K562 (cell line): ENCODE results near the gene ERC2. TPM values are rescaled to one million over a fixed set of nuclear protein-coding genes. Genes with fewer than 3 reads are reported as not detected.

Experiments used
- ATAC-seq: fragments of 200-7000 bp; cut with Tn5 transposase; 3 replicates; pipeline ENCODE4 v1.9.1; 2020; ENCODE audit warnings: moderate library complexity
- BruUV-seq: library from RNA; stranded (reverse); fragments of 400-500 nt; replicated peaks from 2 replicates; lab custom pipeline; 2021; lab: Mats Ljungman, UMichigan
- CTCF ChIA-PET: fragments of 300-600 bp; formaldehyde crosslinking; extraction: SDS; loops from one replicate; lab custom pipeline; 2021; ENCODE audit warnings: low intra/inter-chr PET ratio; lab: Yijun Ruan, JAX
- POLR2A ChIA-PET: fragments of 300-600, 350-650 bp; sonication (Branson Sonifier 250); formaldehyde crosslinking; extraction: SDS; loops from one replicate; lab custom pipeline; 2021; ENCODE audit warnings: antibody characterized with exemption, inconsistent platforms; lab: Yijun Ruan, JAX
- DNase-seq, 4 experiments: peaks; one replicate each; pipeline versions ENCODE4 v3.0.0 to v3.0.0-alpha.2; 2011 to 2018; ENCODE audit warnings: low spot score in 3 of 4, mixed read lengths in 3 of 4; ENCODE audit errors: extremely low read depth in 1 of 4
- FAIRE-seq: peaks from 2 replicates; lab custom pipeline; 2011; peaks lifted over from hg19 to GRCh38; lab: Jason Lieb, UNC
- H2AFZ ChIP-seq: 2 replicates; pipeline ENCODE4 v1.6.0; 2011; ENCODE audit warnings: low read depth, low read length, control low read depth, inconsistent platforms
- H3K27ac ChIP-seq: fragments of 200-600 bp; 3 replicates; pipeline ENCODE4 v1.8.0; 2011; ENCODE audit warnings: low read depth, mild to moderate bottlenecking, control low read depth, inconsistent platforms, low read length, moderate library complexity, mixed read lengths; ENCODE audit errors: extremely low read depth
- H3K27me3 ChIP-seq, 2 experiments: fragments of 300-600 bp in 1 of 2; 2 replicates in 1 of 2; 3 replicates in 1 of 2; pipeline versions ENCODE4 v1.6.0 to v1.8.0; 2011; ENCODE audit warnings: inconsistent platforms in 2 of 2, low read length in 2 of 2, mild to moderate bottlenecking in 1 of 2, mixed read lengths in 1 of 2, moderate library complexity in 1 of 2; ENCODE audit not compliant: control insufficient read depth in 2 of 2, insufficient read depth in 2 of 2
- H3K36me3 ChIP-seq: fragments of 300-600 bp; 3 replicates; pipeline ENCODE4 v1.8.0; 2011; ENCODE audit warnings: mild to moderate bottlenecking, low read length, inconsistent platforms; ENCODE audit not compliant: control insufficient read depth, insufficient read depth
- H3K4me1 ChIP-seq, 2 experiments: fragments of 200-600 bp in 1 of 2; replicated peaks in 1 of 2; 2 replicates in 1 of 2; 3 replicates in 1 of 2; pipeline versions ENCODE4 v1.5.1 to v1.8.0; 2011; ENCODE audit warnings: inconsistent platforms in 2 of 2, low read length in 2 of 2, mild to moderate bottlenecking in 1 of 2, mixed read lengths in 1 of 2, moderate library complexity in 1 of 2; ENCODE audit not compliant: control insufficient read depth in 2 of 2, insufficient read depth in 2 of 2
- H3K4me2 ChIP-seq: 2 replicates; pipeline ENCODE4 v1.6.1; 2011; ENCODE audit warnings: low read length, control low read depth, inconsistent platforms, mixed read lengths; ENCODE audit not compliant: insufficient read depth
- H3K4me3 ChIP-seq: fragments of 200-600 bp; sonication (generic), shearing (Covaris generic); 2 replicates; pipeline ENCODE4 v1.5.1; 2016; ENCODE audit warnings: control low read depth, inconsistent platforms
- H3K79me2 ChIP-seq: fragments of 200-600 bp; 3 replicates; pipeline ENCODE4 v1.8.0; 2011; ENCODE audit warnings: low read length, inconsistent platforms; ENCODE audit not compliant: control insufficient read depth, insufficient read depth
- H3K9ac ChIP-seq, 2 experiments: 2 replicates each; pipeline versions ENCODE4 v1.6.0 to v1.6.1; 2011; ENCODE audit warnings: low read depth in 2 of 2, low read length in 2 of 2, control low read depth in 1 of 2, inconsistent platforms in 1 of 2, mild to moderate bottlenecking in 1 of 2, mixed read lengths in 1 of 2; ENCODE audit not compliant: insufficient read depth in 1 of 2
- H3K9me1 ChIP-seq: one replicate; pipeline ENCODE4 v1.6.0; 2011; ENCODE audit warnings: inconsistent platforms, mild to moderate bottlenecking, low read length, moderate library complexity; ENCODE audit not compliant: control insufficient read depth, insufficient read depth
- H3K9me3 ChIP-seq: replicated peaks from 2 replicates; pipeline ENCODE4 v1.5.1; 2011; ENCODE audit warnings: low read depth, low read length, inconsistent platforms; ENCODE audit not compliant: control insufficient read depth, insufficient read depth
- H4K20me1 ChIP-seq: replicated peaks from 2 replicates; pipeline ENCODE4 v1.6.1; 2011; ENCODE audit warnings: low read length, inconsistent platforms, mixed read lengths; ENCODE audit not compliant: control insufficient read depth, insufficient read depth
- HOXB6 ChIP-seq: fragments of 250-450 bp; sonication (Bioruptor Pico); IDR thresholded peaks from 2 replicates; pipeline ENCODE4 v1.5.1; 2022; ENCODE audit warnings: mild to moderate bottlenecking, borderline replicate concordance
- L3MBTL2 ChIP-seq: fragments of 450-650 bp; IDR thresholded peaks from 2 replicates; pipeline ENCODE4 v1.6.1; 2016; ENCODE audit warnings: mild to moderate bottlenecking, moderate library complexity
- MXD1 ChIP-seq: fragments of 250-450 bp; sonication (Bioruptor Pico); IDR thresholded peaks from 2 replicates; pipeline ENCODE4 v1.8.0; 2021; ENCODE audit warnings: borderline replicate concordance, mild to moderate bottlenecking, moderate library complexity; ENCODE audit not compliant: poor library complexity, severe bottlenecking
- NCOA1 ChIP-seq: fragments of 450-650 bp; IDR thresholded peaks from 2 replicates; pipeline ENCODE4 v1.6.1; 2016; ENCODE audit warnings: low read depth
- PRDM10 ChIP-seq: fragments of 450-650 bp; IDR thresholded peaks from 2 replicates; pipeline ENCODE4 v1.6.1; 2018; ENCODE audit not compliant: partially characterized antibody
- RBM14 ChIP-seq: fragments of 200-400 bp; formaldehyde crosslinking; IDR thresholded peaks from 2 replicates; pipeline ENCODE4 v1.6.1; 2018; ENCODE audit warnings: low read depth, mild to moderate bottlenecking, low read length, moderate library complexity, borderline replicate concordance; ENCODE audit not compliant: insufficient read depth
- WGBS: fragments of 100-300 bp; shearing (Covaris generic); methylation state at CpG from one replicate; pipeline ENCODE4 v1.1.6; 2016; ENCODE audit warnings: low coverage, mixed read lengths; ENCODE audit not compliant: insufficient coverage; ENCODE audit errors: missing lambda C conversion rate; 5-methylcytosine and 5-hydroxymethylcytosine counted together
- in situ Hi-C: fragments of 300-500 bp; cut with MboI; formaldehyde crosslinking; loops from 4 replicates; pipeline ENCODE4 v1.15.0; 2018; ENCODE audit warnings: inconsistent platforms, mixed read lengths
- intact Hi-C: fragments of 100-400 bp; cut with micrococcal nuclease; formaldehyde crosslinking; loops from 2 replicates; pipeline ENCODE4 v1.14.2; 2022
- polyA plus RNA-seq, 8 experiments: library from polyadenylated mRNA; depleted of rRNA in 4 of 8; stranded (reverse) in 5 of 8; unstranded in 3 of 8; fragments of >200 nt; fragmentation: Nextera tagmentation in 2 of 8; fragmentation: Illumina TruSeq in 1 of 8; extraction: Ambion mirVana in 2 of 8; extraction: Trizol in 1 of 8; gene quantifications; 2 replicates each; pipeline versions ENCODE4 v1.2.1 to v1.2.3, GENCODE V29; 2011 to 2014; ENCODE audit warnings: inconsistent platforms in 1 of 8, missing spikeins in 1 of 8
- total RNA-seq, 7 experiments: library from RNA; depleted of rRNA in 6 of 7; stranded (reverse); fragments of >200 nt in 6 of 7; fragmentation: Illumina TruSeq in 2 of 7; extraction: Trizol in 2 of 7; gene quantifications; 2 replicates each; pipeline versions ENCODE4 v1.2.1 to v1.2.3, GENCODE V29; 2011 to 2021; ENCODE audit warnings: low replicate concordance in 1 of 7

The ERC2 gene
- total and polyA plus RNA-seq, 9 of the 15 experiments (the other 6 are each of a cell fraction or from before 2014, with no cell fraction given) = 0.04 to 0.18 (median 0.07) TPM; not detected in 2

- ChIA-PET POLR2A (no interaction called here), CTCF (no interaction called here)
- H3K9me3 ChIP-seq = no peaks in the 10 kb centered on the region
- no peaks in the 10 kb centered on the region for H4K20me1 ChIP-seq
- no peak overlapping the region for H3K27ac ChIP-seq
- intact Hi-C loops = no loop called here
- H3K27me3 ChIP-seq = peaks cover 2 to 15% of the 10 kb centered on the region in 2 experiments; a peak in 2 of 5 replicates
- 5% methylated on average over 18 of the region's 32 CpGs for WGBS
- H3K9ac ChIP-seq = no peak overlapping the region
- H3K4me1 ChIP-seq = peaks cover 0 to 4% of the 10 kb centered on the region in 2 experiments; a peak in 2 of 5 replicates
- ATAC-seq = no peak
- no peak for DNase-seq
- H3K4me2 ChIP-seq = no peak overlapping the region
- H3K79me2 ChIP-seq = no peaks in the 10 kb centered on the region
- H3K36me3 ChIP-seq = no peaks in the 10 kb centered on the region
- H3K9me1 ChIP-seq = no peaks in the 10 kb centered on the region
- H3K4me3 ChIP-seq = no peak overlapping the region
- in situ Hi-C loops = no loop called here
- H2AFZ ChIP-seq = no peak overlapping the region
- no peak for FAIRE-seq
- BruUV-seq = no TSS peak
- TF ChIP-seq MXD1 (no peak), L3MBTL2 (no peak), PRDM10 (no peak), RBM14 (no peak), HOXB6 (no peak), NCOA1 (no peak)
Measured at GRCh38 chr3:55469957-55470526, 998.2 kb downstream of the ERC2 start.
